Pancreas (tissue), 10 donors: Measurements from ENCODE around the gene SCUBE3. TPM values are rescaled to one million over a fixed set of nuclear protein-coding genes. Genes with fewer than 3 reads are reported as not detected.

ENCODE experiments used
- ATAC-seq, 4 donors: fragments of 200-7000 bp; cut with Tn5 transposase; one replicate each; pipeline versions ENCODE4 v1.8.0 to v1.9.1; 2020; ENCODE audit warnings: mild to moderate bottlenecking in 4 of 4, moderate library complexity in 4 of 4
- DNase-seq, 6 donors: peaks; one replicate each; pipeline ENCODE4 v3.0.0-alpha.2; 2020
- FAIRE-seq: peaks from 2 replicates; lab custom pipeline; 2012; peaks lifted over from hg19 to GRCh38; lab: Jason Lieb, UNC
- H3K27ac ChIP-seq, 4 donors: fragments of 200-600 bp; sonication (generic); 1 replicate in 3 of 4; 2 replicates in 1 of 4; pipeline versions ENCODE4 v1.5.0 to v1.8.0; 2020
- H3K27me3 ChIP-seq, 4 donors: fragments of 200-600 bp; one replicate each; pipeline ENCODE4 v1.8.0; 2021
- H3K36me3 ChIP-seq, 3 donors: fragments of 200-600 bp; sonication (generic) in 1 of 3; one replicate each; pipeline versions ENCODE4 v1.5.0 to v1.8.0; 2020 to 2021
- H3K4me1 ChIP-seq, 3 donors: fragments of 200-600 bp; one replicate each; pipeline ENCODE4 v1.8.0; 2021
- H3K4me3 ChIP-seq, 4 donors: fragments of 200-600 bp; sonication (generic) in 2 of 4; one replicate each; pipeline versions ENCODE4 v1.5.0 to v1.8.0; 2020 to 2021
- H3K9me3 ChIP-seq, 4 donors: fragments of 200-600 bp; one replicate each; pipeline ENCODE4 v1.8.0; 2021
- WGBS, 2 donors: extraction: QIAGEN DNeasy Blood & Tissue Kit; methylation state at CpG; one replicate each; pipeline ENCODE4 v1.1.7; 2013; 5-methylcytosine and 5-hydroxymethylcytosine counted together
- intact Hi-C, 3 donors: fragments of 100-400 bp; cut with DNase I; formaldehyde crosslinking; loops; one replicate each; pipeline versions ENCODE4 v1.11.1 to v1.14.2; 2022
- polyA plus RNA-seq, 2 donors: library from polyadenylated mRNA; stranded (reverse); fragments of 200-250 nt; gene quantifications; one replicate each; pipeline ENCODE4 v1.2.3, GENCODE V29; 2013
- total RNA-seq, 6 donors: library from RNA; stranded (reverse); fragmentation: NEBNext Ultra II Directional in 4 of 6; extraction: Animal tissue kit (Norgen Biotek cat#: 25700) in 4 of 6; gene quantifications; one replicate each; pipeline versions ENCODE4 v1.2.1 to v1.2.4, GENCODE V29; 2021 to 2023
- TF ChIP-seq, protein P1 (sequence below), 4 donors: fragments of 200-600 bp; sonication (generic) in 3 of 4; IDR thresholded peaks; one replicate each; pipeline versions ENCODE4 v1.5.0 to v1.8.0; 2021; ENCODE audit warnings: antibody characterized with exemption in 4 of 4
- donor health status: healthy with polysubstance abuse.
- donor health status: DM: no; HTN: no; CAD: no; lungs with moderate emphysema.
- donor health status: DM: no; HTN: no; CAD: no.
- donor health status: control.
- donor health status: control.
- donor health status: Bipolar disorder and iron deficiency.
- donor health status: DM: yes; HTN: yes; CAD: no.
- donor health status: DM: no; HTN: no; CAD: no.
- donor health status: DM: no; HTN: no; CAD: no.
- donor health status: DM: yes; HTN: yes; CAD: no.

Gene SCUBE3
- total and polyA plus RNA-seq, 8 donors, result 0.02 to 0.15 (median 0.03) TPM; not detected in 1

GRCh38 chr6:35272005-35272404 is 58.2 kb downstream of the SCUBE3 start:
- intact Hi-C loops, result no loop called here
- 97 to 98% methylated on average over 2 of the region's 2 CpGs for WGBS, 2 donors
- no peaks in the 10 kb centered on the region for H3K27me3 ChIP-seq
- ATAC-seq (no peak), DNase-seq (no peak), FAIRE-seq (no peak)
- H3K36me3 ChIP-seq, result no peaks in the 10 kb centered on the region
- H3K27ac ChIP-seq, result no peak overlapping the region
- no peaks in the 10 kb centered on the region for H3K9me3 ChIP-seq
- H3K4me1 ChIP-seq, result no peaks in the 10 kb centered on the region
- TF ChIP-seq, protein P1, sequence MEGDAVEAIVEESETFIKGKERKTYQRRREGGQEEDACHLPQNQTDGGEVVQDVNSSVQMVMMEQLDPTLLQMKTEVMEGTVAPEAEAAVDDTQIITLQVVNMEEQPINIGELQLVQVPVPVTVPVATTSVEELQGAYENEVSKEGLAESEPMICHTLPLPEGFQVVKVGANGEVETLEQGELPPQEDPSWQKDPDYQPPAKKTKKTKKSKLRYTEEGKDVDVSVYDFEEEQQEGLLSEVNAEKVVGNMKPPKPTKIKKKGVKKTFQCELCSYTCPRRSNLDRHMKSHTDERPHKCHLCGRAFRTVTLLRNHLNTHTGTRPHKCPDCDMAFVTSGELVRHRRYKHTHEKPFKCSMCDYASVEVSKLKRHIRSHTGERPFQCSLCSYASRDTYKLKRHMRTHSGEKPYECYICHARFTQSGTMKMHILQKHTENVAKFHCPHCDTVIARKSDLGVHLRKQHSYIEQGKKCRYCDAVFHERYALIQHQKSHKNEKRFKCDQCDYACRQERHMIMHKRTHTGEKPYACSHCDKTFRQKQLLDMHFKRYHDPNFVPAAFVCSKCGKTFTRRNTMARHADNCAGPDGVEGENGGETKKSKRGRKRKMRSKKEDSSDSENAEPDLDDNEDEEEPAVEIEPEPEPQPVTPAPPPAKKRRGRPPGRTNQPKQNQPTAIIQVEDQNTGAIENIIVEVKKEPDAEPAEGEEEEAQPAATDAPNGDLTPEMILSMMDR (IDR thresholded peaks at IDR 0.05), result no peak
- H3K4me3 ChIP-seq, result no peak overlapping the region

- Histone ChIP-seq H3K27me3 (no peaks in the 10 kb centered on the region), H3K4me1 (no peaks in the 10 kb centered on the region), H3K9me3 (no peaks in the 10 kb centered on the region), H3K36me3 (no peaks in the 10 kb centered on the region), H3K4me3 (no peak overlapping the region), H3K27ac (no peak overlapping the region)
- ATAC-seq (no peak), FAIRE-seq (no peak), DNase-seq (no peak)
- 92 to 93% methylated on average over 4 of the region's 4 CpGs for WGBS, 2 donors
- intact Hi-C loops, result no loop called here
- TF ChIP-seq, protein P1 (IDR thresholded peaks at IDR 0.05), result no peak
Measured at GRCh38 chr6:35273822-35274559, 60.2 kb downstream of the SCUBE3 start.

DNA sequence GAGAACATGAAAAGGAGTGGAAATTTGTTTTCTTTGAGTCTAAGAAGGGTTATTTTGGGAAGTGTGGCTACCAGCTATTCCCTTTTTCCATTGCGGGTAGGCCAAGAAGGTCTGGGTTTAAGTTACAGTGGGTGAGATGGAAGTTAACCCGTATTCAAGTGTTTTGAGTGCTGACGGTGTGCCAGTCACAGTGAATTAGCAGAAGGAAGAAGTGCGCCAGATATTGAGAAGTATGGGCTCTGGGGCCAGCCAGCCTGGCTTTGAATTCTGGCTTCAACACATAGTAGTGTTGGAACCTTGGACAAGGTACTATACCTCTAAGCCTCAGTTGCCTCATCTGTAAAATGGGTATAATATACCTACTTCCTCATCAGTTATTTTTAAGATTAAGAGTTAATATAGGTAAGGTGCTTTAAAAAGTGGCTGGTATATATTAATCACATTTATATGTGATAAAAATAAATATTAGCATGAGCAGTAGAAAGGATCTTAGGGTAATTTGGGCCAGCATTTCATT is 62.0 kb downstream of the SCUBE3 start:
- no peak for DNase-seq
- H3K27ac ChIP-seq, result no peak overlapping the region
- no peaks in the 10 kb centered on the region for H3K27me3 ChIP-seq
- H3K36me3 ChIP-seq, result no peaks in the 10 kb centered on the region
- ATAC-seq, result no peak
- intact Hi-C loops, result no loop called here
- TF ChIP-seq, protein P1 (IDR thresholded peaks at IDR 0.05), result no peak
- WGBS, 2 donors, result 82 to 94% methylated on average over 4 of the region's 4 CpGs
- H3K9me3 ChIP-seq, result no peaks in the 10 kb centered on the region
- no peaks in the 10 kb centered on the region for H3K4me1 ChIP-seq
- no peak for FAIRE-seq
- no peak overlapping the region for H3K4me3 ChIP-seq

DNA sequence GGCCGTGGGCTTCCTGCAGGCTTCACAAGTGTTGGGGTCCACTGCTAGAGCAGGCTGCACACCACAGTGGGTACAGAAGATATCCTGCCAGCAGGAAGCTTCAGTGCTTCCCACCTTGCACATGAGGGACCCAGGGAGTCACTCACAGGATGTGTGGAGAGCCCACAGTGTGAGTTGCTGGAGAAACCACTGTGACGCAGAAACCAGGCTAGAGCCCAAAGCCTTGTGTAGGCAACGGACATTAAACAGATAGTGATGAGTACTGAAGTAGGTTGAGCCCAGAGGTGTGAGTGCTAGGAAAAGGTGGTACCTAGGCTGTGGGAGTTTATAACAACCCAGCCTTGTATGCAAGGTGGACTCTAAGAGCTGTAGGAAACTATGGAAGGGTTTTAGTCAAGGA is 65.0 kb downstream of the SCUBE3 start:
- FAIRE-seq, result no peak

More for the DNA sequence above, 65.0 kb downstream of the SCUBE3 start:
- TF ChIP-seq, protein P1 (IDR thresholded peaks at IDR 0.05), result no peak
- Histone ChIP-seq H3K9me3 (no peaks in the 10 kb centered on the region), H3K27me3 (no peaks in the 10 kb centered on the region), H3K4me3 (no peak overlapping the region), H3K27ac (no peak overlapping the region), H3K4me1 (no peaks in the 10 kb centered on the region), H3K36me3 (peaks cover 0 to 22% (median 6%) of the 10 kb centered on the region in 3 donors)
- intact Hi-C loops, result no loop called here
- 95% methylated on average over 3 of the region's 3 CpGs for WGBS, 2 donors
- DNase-seq (no peak), ATAC-seq (no peak)
